Right lobe of liver (tissue), 6 donors: ENCODE measurements around the gene TSG101. TPM values are rescaled to one million over a fixed set of nuclear protein-coding genes. Genes with fewer than 3 reads are reported as not detected.

ENCODE experiments used
- ATAC-seq, 4 donors: fragments of 200-7000 bp; cut with Tn5 transposase; one replicate each; pipeline ENCODE4 v1.9.1; 2020; ENCODE audit warnings: mild to moderate bottlenecking in 4 of 4, moderate library complexity in 4 of 4
- DNase-seq, 3 donors: peaks; one replicate each; pipeline ENCODE4 v3.0.0-alpha.2; 2020
- H3K27ac ChIP-seq, 3 donors: fragments of 200-600 bp; one replicate each; pipeline ENCODE4 v1.8.0; 2022
- H3K27me3 ChIP-seq, 2 donors: fragments of 200-600 bp; one replicate each; pipeline ENCODE4 v1.8.0; 2022
- H3K36me3 ChIP-seq, 4 donors: fragments of 200-600 bp; sonication (generic) in 1 of 4; one replicate each; pipeline versions ENCODE4 v1.5.1 to v1.8.0; 2017 to 2022; ENCODE audit warnings: control low read depth in 1 of 4
- H3K4me1 ChIP-seq, 4 donors: fragments of 200-600 bp; sonication (generic) in 1 of 4; one replicate each; pipeline versions ENCODE4 v1.5.1 to v1.8.0; 2017 to 2022; ENCODE audit warnings: control low read depth in 1 of 4
- H3K4me3 ChIP-seq, 3 donors: fragments of 200-600 bp; one replicate each; pipeline ENCODE4 v1.8.0; 2022
- H3K9me3 ChIP-seq, 4 donors: fragments of 200-600 bp; sonication (generic) in 1 of 4; one replicate each; pipeline versions ENCODE4 v1.5.1 to v1.8.0; 2017 to 2022; ENCODE audit warnings: control low read depth in 1 of 4
- POLR2A ChIP-seq: fragments of 450-650 bp; IDR thresholded peaks from one replicate; pipeline ENCODE4 v1.6.1; 2017; ENCODE audit warnings: antibody characterized with exemption, mild to moderate bottlenecking
- WGBS: methylation state at CpG from one replicate; pipeline ENCODE4 v1.1.6; 2018; ENCODE audit warnings: low coverage, low lambda C conversion rate; ENCODE audit not compliant: insufficient coverage; ENCODE audit errors: missing lambda C conversion rate; 5-methylcytosine and 5-hydroxymethylcytosine counted together
- intact Hi-C, 2 donors: fragments of 100-400 bp; cut with DNase I; formaldehyde crosslinking; loops; one replicate each; pipeline versions ENCODE4 v1.11.2 to v1.14.1; 2022
- total RNA-seq, 6 experiments: library from RNA; depleted of rRNA in 2 of 6; stranded (reverse); fragments of >200 nt in 2 of 6; fragmentation: NEBNext Ultra II Directional in 3 of 6; extraction: Animal tissue kit (Norgen Biotek cat#: 25700) in 3 of 6; gene quantifications; one replicate each; pipeline versions ENCODE4 v1.1.0 to v1.2.4, GENCODE V29; 2016 to 2023
- TF ChIP-seq, protein P1 (sequence below), 4 donors: fragments of 200-600 bp in 3 of 4; fragments of 450-650 bp in 1 of 4; IDR thresholded peaks; one replicate each; pipeline versions ENCODE4 v1.5.1 to v1.8.0; 2016 to 2022; ENCODE audit warnings: antibody characterized with exemption in 4 of 4, mild to moderate bottlenecking in 2 of 4
- donor health status: DM: no; HTN: yes; CAD: no.
- donor health status: DM: no; HTN: no; CAD: no.
- donor health status: DM: no; HTN: no; CAD: no.
- donor health status: DM: no; HTN: yes; CAD: no.
- donor health status: DM: no; HTN: yes; CAD: no.

TSG101 gene
- total RNA-seq, 6 experiments from 2014 or later, result 15.8 to 68.0 (median 25.7) TPM

DNA sequence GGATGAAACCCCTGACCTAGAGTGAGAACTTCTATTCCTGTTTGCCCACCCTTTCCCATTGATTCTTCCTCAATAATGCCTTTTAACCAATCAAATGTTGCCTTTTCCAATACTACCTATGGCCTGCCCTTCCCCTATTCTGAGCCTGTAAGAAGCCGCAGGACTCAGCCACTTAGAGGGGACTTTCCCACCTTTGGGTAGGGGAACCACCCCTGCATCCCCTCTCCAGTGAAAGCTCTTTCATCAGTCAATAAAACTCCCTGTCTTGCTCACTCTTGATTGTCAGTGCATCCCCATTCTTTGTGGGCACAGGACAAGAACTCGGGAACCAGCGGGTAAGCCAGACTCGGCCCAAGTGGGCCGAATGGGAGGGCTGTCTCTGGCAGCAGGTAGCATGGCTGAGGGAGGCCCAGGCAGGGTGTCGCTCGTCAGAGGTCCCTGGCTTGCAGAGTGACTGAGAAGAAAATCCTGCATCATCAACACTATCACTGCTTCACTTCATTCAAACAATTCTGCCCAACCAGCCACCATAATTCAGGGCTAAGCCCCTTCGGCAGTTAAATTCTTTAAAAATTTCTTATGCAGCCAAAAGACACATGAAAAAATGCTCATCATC lies 40.7 kb downstream of the TSG101 start:
- H3K27ac ChIP-seq, result no peak overlapping the region
- peaks cover 0 to 44% (median 10%) of the 10 kb centered on the region in 4 donors for H3K36me3 ChIP-seq
- ATAC-seq, result no peak
- H3K9me3 ChIP-seq, result no peaks in the 10 kb centered on the region
- intact Hi-C loops, result no loop called here
- no peak for DNase-seq
- no peaks in the 10 kb centered on the region for H3K27me3 ChIP-seq
- no peaks in the 10 kb centered on the region for H3K4me1 ChIP-seq
- no peak for TF ChIP-seq POLR2A
- TF ChIP-seq, protein P1, sequence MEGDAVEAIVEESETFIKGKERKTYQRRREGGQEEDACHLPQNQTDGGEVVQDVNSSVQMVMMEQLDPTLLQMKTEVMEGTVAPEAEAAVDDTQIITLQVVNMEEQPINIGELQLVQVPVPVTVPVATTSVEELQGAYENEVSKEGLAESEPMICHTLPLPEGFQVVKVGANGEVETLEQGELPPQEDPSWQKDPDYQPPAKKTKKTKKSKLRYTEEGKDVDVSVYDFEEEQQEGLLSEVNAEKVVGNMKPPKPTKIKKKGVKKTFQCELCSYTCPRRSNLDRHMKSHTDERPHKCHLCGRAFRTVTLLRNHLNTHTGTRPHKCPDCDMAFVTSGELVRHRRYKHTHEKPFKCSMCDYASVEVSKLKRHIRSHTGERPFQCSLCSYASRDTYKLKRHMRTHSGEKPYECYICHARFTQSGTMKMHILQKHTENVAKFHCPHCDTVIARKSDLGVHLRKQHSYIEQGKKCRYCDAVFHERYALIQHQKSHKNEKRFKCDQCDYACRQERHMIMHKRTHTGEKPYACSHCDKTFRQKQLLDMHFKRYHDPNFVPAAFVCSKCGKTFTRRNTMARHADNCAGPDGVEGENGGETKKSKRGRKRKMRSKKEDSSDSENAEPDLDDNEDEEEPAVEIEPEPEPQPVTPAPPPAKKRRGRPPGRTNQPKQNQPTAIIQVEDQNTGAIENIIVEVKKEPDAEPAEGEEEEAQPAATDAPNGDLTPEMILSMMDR (IDR thresholded peaks at IDR 0.05), result no peak
- WGBS, result 100% methylated on average over 4 of the region's 8 CpGs
- H3K4me3 ChIP-seq, result no peak overlapping the region

DNA sequence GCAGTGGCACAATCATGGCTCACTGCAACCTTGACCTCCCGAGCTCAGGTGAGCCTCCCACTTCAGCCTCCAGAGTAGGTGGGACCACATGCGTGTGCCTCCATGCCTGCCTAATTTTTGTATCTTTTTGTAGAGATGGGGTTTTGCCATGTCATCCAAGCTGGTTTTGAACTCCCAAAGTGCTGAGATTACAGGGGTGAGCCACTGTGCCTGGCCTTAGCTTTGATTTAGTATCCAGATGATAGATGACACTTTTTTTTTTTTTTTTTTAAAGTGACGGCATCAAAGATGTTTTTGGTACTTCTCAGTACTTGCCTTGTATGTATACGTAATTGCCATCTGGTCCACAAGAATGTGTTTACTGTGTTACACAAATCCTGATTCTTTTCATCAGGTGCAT lies 47.7 kb downstream of the TSG101 start:
- no peaks in the 10 kb centered on the region for H3K9me3 ChIP-seq
- no peak overlapping the region for H3K4me3 ChIP-seq
- 96% methylated on average over 4 of the region's 4 CpGs for WGBS
- peaks cover 0 to 68% (median 17%) of the 10 kb centered on the region in 4 donors for H3K36me3 ChIP-seq
- ATAC-seq, result no peak
- intact Hi-C loops, result no loop called here
- no peaks in the 10 kb centered on the region for H3K27me3 ChIP-seq
- H3K27ac ChIP-seq, result no peak overlapping the region
- TF ChIP-seq, protein P1 (IDR thresholded peaks at IDR 0.05), result no peak
- TF ChIP-seq POLR2A, result no peak
- no peaks in the 10 kb centered on the region for H3K4me1 ChIP-seq
- no peak for DNase-seq

DNA sequence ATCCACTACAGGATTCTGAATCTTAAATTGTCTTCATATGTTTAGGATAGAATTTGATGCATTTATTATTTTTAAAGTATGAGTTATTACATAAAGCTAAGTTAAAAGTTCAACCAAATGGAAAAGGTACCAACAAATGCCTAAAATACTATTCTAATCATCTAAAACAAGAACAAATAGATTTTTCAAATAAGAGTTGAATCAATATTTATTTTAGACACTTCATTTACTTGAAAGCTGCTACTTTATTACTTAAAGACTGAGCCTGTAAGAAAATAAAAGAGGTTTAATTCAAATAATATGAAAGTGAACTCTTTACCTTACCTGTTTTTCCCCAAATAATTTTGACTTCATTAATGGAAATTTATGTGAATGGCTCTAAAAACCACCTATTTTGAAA lies 54.2 kb downstream of the TSG101 start:
- DNase-seq, result no peak
- Histone ChIP-seq H3K27ac (no peak overlapping the region), H3K4me3 (no peak overlapping the region), H3K27me3 (no peaks in the 10 kb centered on the region), H3K4me1 (peaks cover 0 to 6% (median 0%) of the 10 kb centered on the region in 4 donors), H3K36me3 (peaks cover 0 to 12% (median 0%) of the 10 kb centered on the region in 4 donors), H3K9me3 (no peaks in the 10 kb centered on the region)
- intact Hi-C loops, result no loop called here
- no peak for ATAC-seq
- TF ChIP-seq POLR2A, result no peak
- TF ChIP-seq, protein P1 (IDR thresholded peaks at IDR 0.05), result no peak

DNA sequence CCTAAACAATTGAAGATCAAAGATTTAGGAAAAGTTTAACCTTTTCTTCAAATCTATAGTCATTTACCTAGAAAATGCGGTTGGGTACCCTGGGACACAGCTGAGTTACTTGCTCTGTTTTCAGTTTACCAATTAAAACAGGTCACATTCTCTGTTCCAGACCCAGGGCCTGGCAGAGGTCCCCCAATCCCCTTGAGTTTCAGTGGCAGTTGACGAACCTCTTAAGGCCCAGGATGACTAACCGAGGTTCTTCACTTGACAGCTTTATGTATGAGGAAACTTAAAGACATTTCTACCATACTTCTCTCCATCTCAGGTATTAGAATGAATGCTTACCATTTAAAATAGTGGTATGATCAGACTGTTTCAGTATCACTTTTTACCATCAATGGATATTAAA lies 54.7 kb downstream of the TSG101 start:
- H3K4me1 ChIP-seq, result peaks cover 0 to 6% (median 0%) of the 10 kb centered on the region in 4 donors
- intact Hi-C loops, result no loop called here
- no peak overlapping the region for H3K27ac ChIP-seq
- no peak for ATAC-seq
- H3K36me3 ChIP-seq, result peaks cover 0 to 6% (median 0%) of the 10 kb centered on the region in 4 donors
- TF ChIP-seq, protein P1 (IDR thresholded peaks at IDR 0.05), result no peak
- no peak for TF ChIP-seq POLR2A
- no peaks in the 10 kb centered on the region for H3K9me3 ChIP-seq
- no peak for DNase-seq
- H3K4me3 ChIP-seq, result no peak overlapping the region
- 93% methylated on average over 3 of the region's 3 CpGs for WGBS
- no peaks in the 10 kb centered on the region for H3K27me3 ChIP-seq
